ENCODE measurements around the gene BCL2A1. TPM values are rescaled to one million over a fixed set of nuclear protein-coding genes. Genes with fewer than 3 reads are reported as not detected.

BCL2A1 gene
- total RNA-seq, 1 donor from 2014 or later, result not detected

DNA sequence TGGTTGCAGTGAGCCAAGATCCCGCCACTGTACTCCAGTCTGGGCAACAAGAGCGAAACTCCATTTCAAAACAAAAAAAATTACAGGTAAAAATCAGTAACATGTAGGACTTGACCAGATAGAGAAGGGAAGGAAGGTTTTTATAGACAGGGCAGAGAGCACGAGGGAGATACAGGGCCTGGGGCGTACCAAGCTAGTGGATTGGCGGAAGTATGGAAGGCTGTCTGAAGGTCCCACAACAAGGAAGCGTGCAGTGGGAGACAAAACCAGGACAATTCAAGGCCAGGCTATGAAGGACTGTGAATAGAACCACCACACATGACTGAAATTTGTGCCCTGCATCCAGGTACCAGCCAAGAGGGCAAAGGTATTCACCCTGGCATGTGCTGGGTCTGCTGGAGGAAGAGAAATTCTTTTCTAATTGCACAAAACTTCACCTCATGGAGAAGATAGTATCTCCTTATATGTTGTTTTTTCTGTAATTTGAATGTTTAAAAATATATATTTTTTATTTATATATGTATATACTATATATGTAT, 33.0 kb upstream of the BCL2A1 start:
- Histone ChIP-seq H3K27ac (no peak overlapping the region), H3K4me3 (no peak overlapping the region), H3K9me3 (no peaks in the 10 kb centered on the region), H3K27me3 (no peaks in the 10 kb centered on the region), H3K36me3 (no peaks in the 10 kb centered on the region), H3K4me1 (no peaks in the 10 kb centered on the region)
- TF ChIP-seq, protein P1, sequence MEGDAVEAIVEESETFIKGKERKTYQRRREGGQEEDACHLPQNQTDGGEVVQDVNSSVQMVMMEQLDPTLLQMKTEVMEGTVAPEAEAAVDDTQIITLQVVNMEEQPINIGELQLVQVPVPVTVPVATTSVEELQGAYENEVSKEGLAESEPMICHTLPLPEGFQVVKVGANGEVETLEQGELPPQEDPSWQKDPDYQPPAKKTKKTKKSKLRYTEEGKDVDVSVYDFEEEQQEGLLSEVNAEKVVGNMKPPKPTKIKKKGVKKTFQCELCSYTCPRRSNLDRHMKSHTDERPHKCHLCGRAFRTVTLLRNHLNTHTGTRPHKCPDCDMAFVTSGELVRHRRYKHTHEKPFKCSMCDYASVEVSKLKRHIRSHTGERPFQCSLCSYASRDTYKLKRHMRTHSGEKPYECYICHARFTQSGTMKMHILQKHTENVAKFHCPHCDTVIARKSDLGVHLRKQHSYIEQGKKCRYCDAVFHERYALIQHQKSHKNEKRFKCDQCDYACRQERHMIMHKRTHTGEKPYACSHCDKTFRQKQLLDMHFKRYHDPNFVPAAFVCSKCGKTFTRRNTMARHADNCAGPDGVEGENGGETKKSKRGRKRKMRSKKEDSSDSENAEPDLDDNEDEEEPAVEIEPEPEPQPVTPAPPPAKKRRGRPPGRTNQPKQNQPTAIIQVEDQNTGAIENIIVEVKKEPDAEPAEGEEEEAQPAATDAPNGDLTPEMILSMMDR (IDR thresholded peaks at IDR 0.05), result no peak
- intact Hi-C loops (cut with DNase I), result no loop called here
- DNase-seq (ENCODE audit: low spot score in 2 of 2), result no peak

DNA sequence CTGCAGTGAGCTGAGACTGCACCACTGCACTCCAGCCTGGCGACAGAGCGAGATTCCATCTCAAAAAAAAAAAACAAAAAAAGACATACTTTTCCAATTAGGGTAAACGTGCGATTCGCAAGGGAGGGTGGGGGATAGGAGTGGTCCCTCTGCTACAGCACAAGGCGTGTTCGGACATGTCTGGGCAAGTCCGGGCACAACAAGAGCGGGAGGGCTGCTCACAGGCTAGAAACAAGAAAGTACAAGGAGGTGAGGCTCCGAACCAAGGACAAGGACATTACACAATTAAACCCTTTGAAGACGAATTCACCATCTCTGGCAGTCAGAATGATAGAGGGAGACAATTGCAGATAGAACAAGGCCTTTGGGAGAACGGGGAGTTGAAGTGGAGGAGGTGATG, 32.2 kb upstream of the BCL2A1 start:
- Histone ChIP-seq H3K36me3 (no peaks in the 10 kb centered on the region), H3K9me3 (no peaks in the 10 kb centered on the region), H3K4me1 (no peaks in the 10 kb centered on the region), H3K27me3 (no peaks in the 10 kb centered on the region), H3K27ac (no peak overlapping the region), H3K4me3 (no peak overlapping the region)
- no peak for DNase-seq (ENCODE audit: low spot score in 2 of 2)
- TF ChIP-seq, protein P1 (IDR thresholded peaks at IDR 0.05), result no peak
- intact Hi-C loops (cut with DNase I), result no loop called here

GRCh38 chr15:80002267-80002666, 31.3 kb upstream of the BCL2A1 start:
- Histone ChIP-seq H3K27ac (no peak overlapping the region), H3K4me1 (no peaks in the 10 kb centered on the region), H3K36me3 (no peaks in the 10 kb centered on the region), H3K9me3 (no peaks in the 10 kb centered on the region), H3K4me3 (no peak overlapping the region), H3K27me3 (no peaks in the 10 kb centered on the region)
- DNase-seq (ENCODE audit: low spot score in 2 of 2), result no peak
- intact Hi-C loops (cut with DNase I), result no loop called here
- TF ChIP-seq, protein P1 (IDR thresholded peaks at IDR 0.05), result no peak

GRCh38 chr15:79994615-79995014, 23.6 kb upstream of the BCL2A1 start:
- H3K9me3 ChIP-seq, result no peaks in the 10 kb centered on the region
- no peak overlapping the region for H3K4me3 ChIP-seq

GRCh38 chr15:79991826-79992225, 20.8 kb upstream of the BCL2A1 start:
- TF ChIP-seq, protein P1 (IDR thresholded peaks at IDR 0.05), result no peak
- intact Hi-C loops (cut with DNase I), result loop anchor here (2.0 to 5.0 kb wide), 2 partner anchors 95 to 610 kb away; partner anchors contain the start of gene MTHFS
- no peak for DNase-seq (ENCODE audit: low spot score in 2 of 2)
- H3K9me3 ChIP-seq, result no peaks in the 10 kb centered on the region
- no peak overlapping the region for H3K27ac ChIP-seq
- H3K36me3 ChIP-seq, result no peaks in the 10 kb centered on the region
- no peaks in the 10 kb centered on the region for H3K4me1 ChIP-seq
- no peaks in the 10 kb centered on the region for H3K27me3 ChIP-seq
- H3K4me3 ChIP-seq, result no peak overlapping the region

More at GRCh38 chr15:79994615-79995014, 23.6 kb upstream of the BCL2A1 start:
- intact Hi-C loops (cut with DNase I), result loop anchor here (5.0 kb wide), 1 partner anchor 612 kb away; no protein-coding TSS in a partner anchor
- Histone ChIP-seq H3K27ac (no peak overlapping the region), H3K4me1 (no peaks in the 10 kb centered on the region), H3K27me3 (no peaks in the 10 kb centered on the region), H3K36me3 (no peaks in the 10 kb centered on the region)
- no peak for DNase-seq (ENCODE audit: low spot score in 2 of 2)
- TF ChIP-seq, protein P1 (IDR thresholded peaks at IDR 0.05), result no peak

DNA sequence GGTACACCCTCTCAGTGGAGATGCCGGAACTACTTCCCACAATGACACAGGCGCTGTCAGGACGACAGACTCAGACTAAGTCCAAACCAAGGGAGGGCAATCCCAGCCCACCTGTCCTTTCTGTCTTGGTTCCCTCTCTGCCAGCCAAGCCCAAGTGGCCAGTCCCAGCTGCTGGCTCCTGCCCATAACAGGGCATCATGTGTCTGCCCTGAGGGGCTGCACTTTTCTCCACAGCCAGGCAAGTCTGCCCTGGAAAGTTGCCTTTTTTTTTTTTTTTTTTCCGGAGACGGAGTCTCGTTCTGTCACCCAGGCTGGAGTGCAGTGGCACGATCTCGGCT, 20.0 kb upstream of the BCL2A1 start:
- Histone ChIP-seq H3K27me3 (no peaks in the 10 kb centered on the region), H3K27ac (no peak overlapping the region), H3K36me3 (no peaks in the 10 kb centered on the region), H3K4me3 (no peak overlapping the region), H3K4me1 (no peaks in the 10 kb centered on the region), H3K9me3 (no peaks in the 10 kb centered on the region)
- TF ChIP-seq, protein P1 (IDR thresholded peaks at IDR 0.05), result no peak
- intact Hi-C loops (cut with DNase I), result loop anchor here (5.0 kb wide), 1 partner anchor 609 kb away; no protein-coding TSS in a partner anchor
- no peak for DNase-seq (ENCODE audit: low spot score in 2 of 2)
